ENCODE measurements around the gene NDUFC1.
"Not testable (repeated sequence)": the region's sequence is repeated elsewhere in the genome, so short reads cannot be mapped to it uniquely, and the experiment has no call there.

NDUFC1 gene

GRCh38 chr4:139301821-139302611 lies at the start of gene NDUFC1:
TSS of gene NDUFC1 (minus strand) at chr4:139302477. CDS start at chr4:139295798, 6,679 bp downstream.
- DNase-seq (ENCODE audit: low spot score): peak; percentile 54

DNA sequence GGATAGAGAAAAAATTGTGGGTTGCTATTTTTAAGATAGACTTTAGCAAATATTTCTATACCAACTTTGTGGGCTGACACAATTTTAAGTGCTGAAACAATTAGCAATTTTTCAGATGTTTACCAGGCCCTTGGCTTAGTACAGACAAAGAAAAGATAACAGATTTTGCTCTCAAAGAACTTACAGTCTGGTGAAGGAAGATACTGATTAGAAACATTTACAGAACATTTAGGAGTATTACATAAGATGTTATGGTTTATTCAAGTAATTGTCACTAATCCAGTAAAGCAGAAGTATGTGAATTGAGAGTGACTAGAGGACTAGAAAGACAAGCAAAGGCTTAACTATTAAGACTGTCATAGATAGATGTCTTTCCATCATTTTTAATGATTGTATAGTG lies 35.3 kb upstream of the NDUFC1 start:
- no peak for DNase-seq (ENCODE audit: low spot score)

GRCh38 chr4:139333046-139333445 lies 30.8 kb upstream of the NDUFC1 start:
- DNase-seq (ENCODE audit: low spot score): no peak

- no peak for DNase-seq (ENCODE audit: low spot score)
Measured at GRCh38 chr4:139331185-139331584, 28.9 kb upstream of the NDUFC1 start.

DNA sequence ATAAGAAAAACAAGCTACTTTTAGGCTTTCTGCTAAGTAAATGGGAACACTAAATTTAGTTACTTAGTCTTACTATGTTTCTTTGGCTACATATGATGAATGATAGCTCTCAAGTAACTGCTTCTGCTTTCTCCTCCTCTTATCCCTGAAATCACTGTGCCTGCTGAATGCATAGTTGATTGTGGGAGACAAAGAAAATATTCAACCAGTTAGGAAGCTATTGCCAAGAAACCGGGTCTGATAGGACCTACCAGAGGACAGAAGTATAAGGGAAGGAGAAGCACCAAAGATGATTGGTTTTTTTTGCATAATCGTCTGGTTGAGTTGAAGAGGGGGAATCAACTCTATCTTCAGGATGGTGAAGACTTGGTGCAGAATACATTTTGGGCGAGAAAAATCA lies 28.0 kb upstream of the NDUFC1 start:
- DNase-seq (ENCODE audit: low spot score): no peak

DNA sequence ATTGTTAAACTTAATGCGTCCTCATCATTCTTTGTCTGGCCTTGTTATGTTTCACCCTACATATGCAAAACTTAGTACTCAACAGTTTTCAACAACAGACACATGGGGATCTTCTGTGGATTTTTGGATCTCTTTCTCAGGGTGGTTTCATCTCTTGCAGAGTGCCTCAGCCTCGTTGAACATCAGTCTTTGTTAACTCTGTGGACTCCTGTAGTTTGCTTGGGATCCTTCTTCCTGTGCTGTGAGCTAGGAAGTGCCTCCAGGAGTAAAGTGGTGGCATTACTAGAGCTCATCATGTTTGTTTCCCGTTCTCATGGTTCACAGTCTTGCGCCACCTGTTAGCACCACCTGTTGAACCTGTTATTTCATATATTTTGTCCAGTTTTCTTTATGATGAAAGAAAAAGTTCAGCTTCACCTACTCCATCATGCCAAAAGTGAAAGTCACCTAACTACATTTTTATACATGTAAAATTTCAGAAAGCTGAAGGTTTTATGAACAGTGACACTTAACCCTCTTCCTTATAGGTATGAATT lies 27.5 kb upstream of the NDUFC1 start:
- no peak for DNase-seq (ENCODE audit: low spot score)

DNA sequence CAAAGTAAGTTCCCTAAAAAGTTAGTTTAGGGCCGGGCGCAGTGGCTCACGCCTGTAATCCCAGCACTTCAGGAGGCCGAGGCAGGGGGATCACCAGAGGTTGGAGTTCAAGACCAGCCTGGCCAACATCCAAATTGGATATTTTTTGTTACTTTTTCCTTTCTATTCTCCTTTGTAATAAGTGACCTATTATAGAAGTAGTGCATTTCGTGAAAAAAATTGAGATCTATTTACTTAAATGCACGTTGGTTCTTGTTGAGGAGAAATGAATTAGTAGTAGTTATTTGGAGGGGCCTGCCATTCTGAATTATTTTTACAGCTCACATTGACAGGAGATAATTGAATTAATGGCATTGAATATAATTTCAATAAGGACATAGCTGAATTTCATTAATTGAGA lies 22.3 kb upstream of the NDUFC1 start:
- no peak for DNase-seq (ENCODE audit: low spot score)

- not testable (repeated sequence) for DNase-seq (ENCODE audit: low spot score)
Measured at GRCh38 chr4:139322541-139322940, 20.3 kb upstream of the NDUFC1 start.

- not testable (repeated sequence) for DNase-seq (ENCODE audit: low spot score)
Measured at GRCh38 chr4:139322070-139322469, 19.8 kb upstream of the NDUFC1 start.

DNA sequence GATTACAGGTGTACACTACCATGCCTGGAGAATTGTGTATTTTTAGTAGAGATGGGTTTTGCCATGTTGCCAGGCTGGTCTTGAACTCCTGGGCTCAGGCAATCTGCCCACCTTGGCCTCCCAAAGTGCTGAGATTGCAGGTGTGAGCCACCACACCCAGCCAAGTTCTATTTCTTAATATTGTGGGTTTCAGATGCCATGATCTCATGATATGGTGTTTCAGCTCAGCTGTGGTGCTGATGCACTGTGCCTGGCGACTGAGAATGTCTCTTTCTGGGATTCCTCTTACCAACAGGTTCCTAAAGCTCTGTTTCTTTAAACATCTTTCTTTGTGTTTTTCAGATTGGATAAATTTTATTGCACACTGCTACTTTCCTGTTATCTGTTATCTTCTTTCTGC lies 17.3 kb upstream of the NDUFC1 start:
- DNase-seq (ENCODE audit: low spot score): no peak

DNA sequence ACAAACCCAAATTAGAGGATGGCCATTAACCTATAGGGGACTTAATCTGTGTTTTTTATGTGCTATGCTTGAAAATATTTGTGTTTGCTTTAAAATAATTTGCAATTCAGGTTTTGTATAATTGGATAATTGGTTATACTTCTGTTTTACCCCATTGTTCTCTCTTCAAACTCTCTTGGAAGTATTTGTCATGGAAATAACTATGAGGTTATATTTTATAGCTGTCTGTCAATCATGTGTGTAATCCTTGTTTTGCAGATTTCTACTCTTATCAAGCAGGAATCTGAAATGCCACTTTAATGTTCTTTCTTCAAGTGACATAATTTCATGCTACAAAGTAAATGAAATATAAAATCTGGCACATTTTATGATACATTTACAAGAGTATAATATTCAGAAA lies 15.4 kb upstream of the NDUFC1 start:
- DNase-seq (ENCODE audit: low spot score): no peak

DNA sequence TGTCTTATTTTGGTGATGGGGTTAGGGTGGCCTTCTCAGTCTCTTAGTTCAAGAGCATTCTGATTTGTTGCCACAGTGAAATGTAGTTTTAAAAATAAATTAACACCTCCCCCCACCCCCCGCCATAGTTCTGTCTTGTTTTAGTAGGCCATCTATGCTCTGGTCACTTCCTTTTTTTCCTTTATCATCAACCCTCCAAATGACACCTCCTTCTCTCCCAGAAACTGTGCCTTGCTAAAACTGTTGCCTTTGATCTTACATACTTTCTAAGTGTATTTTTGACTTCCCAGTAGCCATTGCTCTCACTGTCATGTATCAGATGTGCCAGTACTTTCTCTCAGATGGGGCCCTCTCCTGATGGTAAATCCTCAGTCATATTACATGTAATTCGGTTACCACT lies 14.5 kb upstream of the NDUFC1 start:
- DNase-seq (ENCODE audit: low spot score): no peak

GRCh38 chr4:139315221-139315675 lies 13.0 kb upstream of the NDUFC1 start:
- no peak for DNase-seq (ENCODE audit: low spot score)

- peak; percentile 39 for DNase-seq (ENCODE audit: low spot score)
Measured at GRCh38 chr4:139314047-139314800, 11.9 kb upstream of the NDUFC1 start.

DNA sequence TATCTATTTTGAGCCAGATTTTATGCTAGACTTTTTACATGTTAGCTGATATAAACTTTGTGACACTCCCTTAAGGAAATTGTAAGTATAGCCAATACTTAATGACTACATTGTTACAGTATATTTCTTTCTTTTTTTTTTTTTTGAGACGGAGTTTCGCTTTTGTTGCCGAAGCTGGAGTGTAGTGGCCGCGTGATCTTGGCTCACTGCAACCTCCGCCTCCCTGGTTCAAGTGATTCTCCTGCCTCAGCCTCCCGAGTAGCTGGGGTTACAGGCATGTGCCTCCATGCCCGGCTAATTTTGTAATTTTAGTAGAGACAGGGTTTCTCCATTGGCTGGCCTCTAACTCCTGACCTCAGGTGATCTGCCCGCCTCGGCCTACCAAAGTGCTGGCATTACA lies 11.1 kb upstream of the NDUFC1 start:
- DNase-seq (ENCODE audit: low spot score): not testable (repeated sequence)

DNA sequence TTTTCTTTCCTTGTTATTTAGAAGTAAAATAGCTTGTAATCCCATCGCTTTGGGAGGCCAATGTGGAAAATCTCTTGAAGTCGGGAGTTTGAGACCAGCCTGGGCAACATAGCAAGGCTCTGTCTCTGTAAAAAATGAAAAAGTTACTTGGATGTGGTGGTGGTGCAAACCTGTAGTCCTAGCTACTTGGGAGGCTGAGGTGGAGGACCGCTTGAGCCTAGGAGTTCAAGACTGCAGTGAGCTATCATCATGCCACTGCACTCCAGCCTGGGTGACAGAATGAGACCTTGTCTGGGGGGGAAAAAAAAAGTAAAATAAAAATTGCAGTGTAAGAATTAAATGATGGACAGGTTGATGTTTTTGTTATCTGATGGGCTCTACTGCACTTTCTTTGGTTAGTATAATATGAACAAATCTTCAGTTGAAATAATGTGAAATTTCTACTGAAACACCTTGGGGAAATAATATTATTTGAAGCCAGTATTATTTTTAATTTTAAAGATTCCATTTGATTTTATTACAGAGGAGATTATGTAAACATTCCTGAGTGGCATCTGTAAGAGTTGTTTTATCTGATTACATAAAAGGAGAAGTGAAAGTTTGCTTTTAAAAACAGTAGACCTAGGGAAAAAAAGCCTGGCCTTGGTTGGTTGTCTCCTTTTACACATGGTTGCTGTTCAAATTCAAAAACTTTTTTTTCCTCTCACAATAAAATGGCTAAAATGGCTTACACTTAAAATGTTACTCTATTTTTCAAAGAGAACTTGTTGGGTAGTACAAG lies 10.5 kb upstream of the NDUFC1 start:
- no peak for DNase-seq (ENCODE audit: low spot score)

DNA sequence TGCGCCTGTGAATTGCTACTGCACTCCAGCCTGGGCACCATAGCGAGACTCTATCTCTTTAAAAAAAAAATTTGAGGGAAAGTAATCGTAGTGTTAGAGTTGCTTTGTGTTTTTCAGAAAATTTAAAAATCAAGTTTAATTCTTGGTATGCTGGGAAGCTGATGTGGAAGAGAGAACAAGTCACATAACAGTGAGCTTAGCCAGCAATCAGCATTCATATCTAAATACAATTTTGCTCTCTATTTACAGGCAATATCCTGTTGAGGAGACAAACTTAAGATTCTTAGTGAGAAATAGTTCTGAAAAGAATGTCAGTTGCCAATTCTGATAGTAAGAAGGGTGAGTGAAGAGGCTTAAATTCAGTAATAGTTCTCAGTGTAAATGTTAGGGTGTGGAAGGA lies 9.6 kb upstream of the NDUFC1 start:
- DNase-seq (ENCODE audit: low spot score): no peak

GRCh38 chr4:139304920-139305319 lies 2.6 kb upstream of the NDUFC1 start:
- DNase-seq (ENCODE audit: low spot score): no peak

DNA sequence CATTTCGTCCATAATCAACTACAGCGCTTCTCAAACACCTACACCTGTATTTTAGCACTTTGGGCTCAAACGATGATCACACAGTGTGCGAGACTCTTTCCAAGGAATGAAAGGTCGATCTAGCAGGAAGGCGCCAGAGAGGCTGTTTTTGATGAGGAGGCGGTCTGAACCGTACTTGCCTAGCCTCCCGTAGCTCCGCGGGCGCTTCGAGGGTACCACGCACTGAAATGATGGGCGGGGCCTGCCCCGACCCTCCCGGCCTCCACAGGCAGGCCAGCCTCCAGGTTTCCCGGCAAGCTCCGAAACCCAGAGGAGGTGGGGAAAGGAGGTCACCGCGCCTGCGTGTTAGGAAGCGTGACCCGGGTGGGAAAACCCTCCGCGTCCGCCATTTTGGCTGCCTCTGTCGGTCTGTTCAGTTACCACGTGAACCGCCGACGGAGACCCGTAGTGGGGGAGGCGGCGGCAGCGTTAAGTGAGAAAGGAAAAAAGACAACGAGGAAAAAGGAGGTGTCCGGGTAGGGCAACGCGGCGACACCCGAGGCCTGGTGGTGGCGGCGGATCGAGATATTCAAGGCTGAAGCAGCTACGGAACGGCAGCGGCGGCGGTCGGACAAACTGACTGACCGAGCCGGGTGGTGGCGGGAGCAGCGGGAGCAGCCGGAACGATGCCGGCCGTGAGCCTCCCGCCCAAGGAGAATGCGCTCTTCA lies 1.0 kb downstream of the NDUFC1 start, which contains the start of gene NAA15:
Gene NAA15, plus strand, starts transcription at position 393 of the 708 bp plus-strand sequence. Its CDS starts 273 bp downstream, at position 666.
- peak; percentile 97 for DNase-seq (ENCODE audit: low spot score)

GRCh38 chr4:139300431-139301112 lies 1.7 kb downstream of the NDUFC1 start:
- DNase-seq (ENCODE audit: low spot score): peak; percentile 35

GRCh38 chr4:139299536-139299935 lies 2.7 kb downstream of the NDUFC1 start:
- no peak for DNase-seq (ENCODE audit: low spot score)
